DMS114 treated with DMSO at 0.1 percent for 48 hours (cell line): ENCODE measurements around the gene SPIB.
A peak's percentile ranks its signal among the peaks of the same experiment; 100 is the strongest.
"Not testable (repeated sequence)": the region's sequence is repeated elsewhere in the genome, so short reads cannot be mapped to it uniquely, and the experiment has no call there.

Experiments used
- DNase-seq: peaks from one replicate; lab custom pipeline; 2025; ENCODE audit not compliant: unreplicated experiment; lab: John Stamatoyannopoulos, UW

Gene SPIB

GRCh38 chr19:50465986-50466705 lies 47.4 kb downstream of the SPIB start:
- DNase-seq, result no peak

- DNase-seq, result no peak
Observed at GRCh38 chr19:50466706-50467039, 47.9 kb downstream of the SPIB start.

- no peak for DNase-seq
Observed at GRCh38 chr19:50467566-50467965, 48.8 kb downstream of the SPIB start.

DNA sequence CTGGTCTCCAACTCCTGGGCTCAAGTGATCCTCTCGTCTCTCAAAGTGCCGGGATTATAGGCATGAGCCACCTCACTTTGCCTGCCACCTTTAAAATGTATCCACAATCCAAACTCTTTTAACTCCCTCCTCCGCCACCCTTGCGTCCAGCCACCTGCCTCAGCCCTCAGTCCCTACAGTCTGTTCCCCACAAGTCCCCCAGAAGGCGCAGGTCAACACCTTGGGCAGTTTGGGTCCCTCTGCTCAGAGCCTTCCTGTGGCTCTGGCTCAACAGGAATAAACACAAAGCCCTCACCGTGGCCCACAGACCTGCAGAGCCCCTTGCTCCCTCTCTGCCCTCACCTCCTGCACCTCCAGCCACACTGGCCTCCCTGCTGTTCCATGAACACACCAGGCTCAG lies 50.1 kb downstream of the SPIB start:
- no peak for DNase-seq

DNA sequence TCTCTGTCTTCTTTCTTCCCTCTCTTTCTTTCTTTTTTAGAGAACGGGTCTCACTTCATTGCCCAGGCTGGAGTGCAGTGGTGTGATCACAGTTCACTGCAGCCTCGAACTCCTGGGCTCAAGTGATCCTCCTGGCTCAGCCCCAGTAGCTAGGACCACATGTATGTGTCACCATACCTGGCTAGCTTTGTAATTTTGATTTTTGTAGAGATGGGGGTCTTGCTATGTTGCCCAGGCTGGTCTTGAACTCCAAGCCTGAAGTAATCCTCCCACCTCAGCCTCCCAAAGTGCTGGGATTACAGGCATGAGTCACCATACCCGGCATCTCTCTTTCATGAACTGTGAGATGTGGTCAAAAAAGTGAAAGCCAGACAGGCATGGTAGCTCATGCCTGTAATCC lies 54.6 kb downstream of the SPIB start:
- not testable (repeated sequence) for DNase-seq

DNA sequence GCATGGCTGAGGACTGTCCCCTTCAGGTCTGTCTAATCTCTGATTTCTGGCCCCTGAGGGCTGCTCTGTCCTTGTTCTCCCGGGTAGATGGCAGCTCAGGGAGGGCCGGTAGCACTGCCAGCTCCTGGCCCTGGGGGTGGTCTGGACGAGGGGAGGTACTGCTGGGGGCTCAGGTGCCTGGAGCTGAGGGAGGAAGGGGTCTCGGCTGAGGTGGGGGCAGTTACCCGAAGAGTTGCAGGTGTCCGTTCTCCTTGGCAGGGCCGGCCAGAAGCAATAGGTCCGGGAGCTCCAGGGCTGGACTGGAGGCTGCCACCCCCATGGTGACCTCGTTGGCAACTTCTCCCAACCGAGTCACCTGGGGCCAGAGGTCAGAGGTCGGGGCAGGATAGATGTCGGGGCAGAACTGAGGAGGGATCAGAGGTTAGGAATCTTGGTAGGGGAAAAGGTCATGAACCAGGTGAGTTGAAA lies 56.4 kb downstream of the SPIB start:
- DNase-seq, result no peak

DNA sequence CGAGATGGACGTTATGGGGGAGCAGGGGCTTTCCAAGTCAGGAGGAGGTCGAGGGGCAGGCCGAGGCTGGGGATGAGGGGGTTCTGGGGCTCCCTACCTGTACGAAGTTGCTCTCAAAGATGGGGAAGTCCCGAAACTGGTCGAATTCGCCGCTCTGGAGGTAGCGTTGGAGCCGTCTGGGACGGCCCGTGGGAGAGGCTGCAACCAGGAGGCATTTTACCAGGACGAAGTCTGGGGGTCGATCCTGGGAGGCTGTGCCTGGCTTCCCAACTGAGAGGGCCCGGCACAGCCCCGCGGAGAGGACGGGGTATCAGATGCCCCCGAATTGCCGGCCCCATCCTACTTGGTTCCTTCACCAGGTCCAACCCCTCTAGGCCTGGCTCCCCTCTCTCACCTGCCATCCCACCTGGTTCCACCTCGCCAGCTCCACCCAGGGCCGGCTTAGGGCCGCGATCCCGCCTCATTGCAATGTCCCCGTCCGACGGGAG lies 57.0 kb downstream of the SPIB start:
- no peak for DNase-seq

DNA sequence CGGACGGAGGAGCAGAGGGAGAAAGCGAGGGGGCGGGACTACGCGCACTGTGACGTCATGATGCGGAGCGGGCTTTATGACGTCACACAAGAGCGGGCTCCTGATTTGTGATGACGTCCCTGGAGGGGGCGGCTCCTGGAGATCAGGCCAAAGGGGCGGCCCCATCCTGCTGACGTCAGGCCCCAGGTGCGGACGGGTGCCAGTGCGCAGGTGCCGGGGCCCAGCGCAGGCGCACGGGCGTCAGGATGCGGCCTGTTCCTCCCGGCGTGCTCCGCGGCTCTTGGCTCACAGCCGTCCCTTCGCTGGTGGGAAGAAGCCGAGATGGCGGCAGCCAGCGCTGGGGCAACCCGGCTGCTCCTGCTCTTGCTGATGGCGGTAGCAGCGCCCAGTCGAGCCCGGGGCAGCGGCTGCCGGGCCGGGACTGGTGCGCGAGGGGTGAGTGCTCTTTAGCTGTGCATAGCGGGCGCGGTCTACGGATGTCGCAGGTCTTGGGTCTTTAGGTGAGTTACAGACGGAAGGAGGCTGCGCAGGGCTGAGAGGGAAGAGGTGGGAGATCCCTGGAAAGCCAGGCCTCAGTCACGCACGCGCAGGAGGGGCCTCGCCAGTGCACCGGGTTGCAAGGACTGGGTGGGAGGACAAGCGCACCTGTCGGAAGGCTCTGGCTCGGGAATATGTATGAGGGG lies 57.6 kb downstream of the SPIB start, which contains the start of the genes EMC10 and GARIN5A:
EMC10 (plus strand) TSS at position 284 of the 683 bp plus-strand sequence; CDS start at position 322, 38 bp downstream.
GARIN5A (minus strand) TSS at position 625 of the 683 bp plus-strand sequence; CDS start at position 165, 460 bp downstream.
- DNase-seq, result peak; percentile 49

DNA sequence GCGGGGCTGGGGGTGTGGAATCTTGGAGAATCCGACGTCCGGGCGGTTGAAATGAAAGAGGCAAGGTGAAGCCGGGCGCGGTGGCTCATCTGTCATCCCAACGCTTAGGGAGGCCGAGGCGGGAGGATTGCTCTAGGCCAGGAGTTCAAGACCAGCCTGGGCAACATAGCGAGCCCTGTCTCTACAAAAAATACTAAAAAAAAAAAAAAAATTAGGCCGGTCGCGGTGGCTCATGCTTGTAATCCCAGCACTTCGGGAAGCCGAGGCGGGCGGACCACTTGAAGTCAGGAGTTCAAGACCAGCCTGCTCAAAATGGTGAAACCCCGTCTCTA lies 58.1 kb downstream of the SPIB start:
- no peak for DNase-seq

- no peak for DNase-seq
Observed at GRCh38 chr19:50477751-50478515, 59.2 kb downstream of the SPIB start.

DNA sequence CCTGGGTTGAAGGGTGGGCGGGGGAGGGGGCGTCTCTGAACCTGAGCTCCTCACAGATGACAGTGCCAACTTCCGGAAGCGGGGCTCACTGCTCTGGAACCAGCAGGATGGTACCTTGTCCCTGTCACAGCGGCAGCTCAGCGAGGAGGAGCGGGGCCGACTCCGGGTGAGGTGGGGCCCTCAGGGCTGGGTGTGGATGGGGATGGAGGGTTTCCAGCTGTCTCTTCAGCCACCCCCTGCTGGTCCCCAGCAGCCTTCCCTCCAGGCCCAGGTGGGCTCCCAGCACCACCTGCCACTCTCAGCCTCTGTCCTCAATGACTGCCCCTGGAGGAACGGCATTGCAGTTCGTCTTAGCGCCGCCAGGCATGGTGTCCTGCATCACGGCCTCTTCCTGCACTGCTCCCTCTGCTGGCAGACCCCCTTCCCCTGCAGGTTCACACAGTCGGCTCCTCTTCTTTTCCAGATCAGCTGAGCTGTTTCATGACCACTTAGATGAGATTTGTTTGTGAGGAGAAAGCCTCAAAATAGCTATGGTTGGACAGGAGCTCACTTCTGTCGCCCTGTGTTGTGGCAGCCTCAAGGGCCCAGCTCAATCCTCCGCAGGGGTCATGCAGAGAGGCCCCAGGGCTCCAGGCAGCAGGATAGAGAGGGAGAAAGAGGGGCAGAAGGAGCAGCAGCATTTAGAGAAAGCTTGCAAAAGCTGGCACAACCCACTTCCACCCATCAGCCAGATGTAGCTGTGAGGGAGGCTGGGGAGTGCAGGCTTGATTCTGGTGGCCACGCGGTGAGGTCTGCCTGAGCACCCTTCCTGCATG lies 60.4 kb downstream of the SPIB start:
- peak; percentile 31 for DNase-seq

GRCh38 chr19:50479761-50480251 lies 61.1 kb downstream of the SPIB start:
- DNase-seq, result no peak

GRCh38 chr19:50480281-50481111 lies 61.8 kb downstream of the SPIB start:
- no peak for DNase-seq
